ENCODE data around the gene ACER2.
"Not testable (repeated sequence)": the region's sequence is repeated elsewhere in the genome, so short reads cannot be mapped to it uniquely, and the experiment has no call there.

ACER2 gene

DNA sequence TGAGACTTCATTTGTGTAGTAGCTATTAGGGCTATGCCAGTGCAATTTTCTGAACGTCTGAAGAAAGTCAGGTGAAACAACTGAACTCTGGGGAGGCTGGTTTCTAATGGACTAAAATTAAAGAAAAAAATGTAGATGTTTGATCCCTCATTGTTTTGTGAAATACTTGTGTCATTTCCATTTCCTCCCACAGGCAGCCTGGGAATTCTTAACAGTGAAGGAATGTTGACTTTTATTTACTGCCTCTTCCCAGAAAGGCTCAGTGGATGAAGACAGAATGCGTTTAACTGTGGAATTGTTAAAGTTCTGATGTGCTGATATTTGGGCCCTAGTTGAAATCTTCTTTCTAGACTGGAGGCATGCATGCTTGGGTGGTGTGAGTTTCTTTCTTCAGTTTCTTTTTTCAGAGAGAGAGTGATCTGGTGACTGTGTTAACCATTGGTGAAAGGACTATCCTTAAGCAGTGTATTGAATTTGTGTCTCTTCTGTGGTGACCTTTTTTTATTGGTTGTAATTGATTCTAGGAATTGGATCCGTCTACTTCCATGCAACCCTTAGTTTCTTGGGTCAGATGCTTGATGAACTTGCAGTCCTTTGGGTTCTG is 15.5 kb downstream of the ACER2 start:
- no peaks in the 10 kb centered on the region for H3K9me3 Mint-ChIP-seq
- H3K36me3 Mint-ChIP-seq (ENCODE audit: low read depth) = peaks cover 50% of the 10 kb centered on the region
- H3K27me3 Mint-ChIP-seq (ENCODE audit: low read depth, poor library complexity) = peaks cover 10% of the 10 kb centered on the region
- no peak for DNase-seq
- no peak overlapping the region for H3K4me3 Mint-ChIP-seq
- TF ChIP-seq, protein P1, sequence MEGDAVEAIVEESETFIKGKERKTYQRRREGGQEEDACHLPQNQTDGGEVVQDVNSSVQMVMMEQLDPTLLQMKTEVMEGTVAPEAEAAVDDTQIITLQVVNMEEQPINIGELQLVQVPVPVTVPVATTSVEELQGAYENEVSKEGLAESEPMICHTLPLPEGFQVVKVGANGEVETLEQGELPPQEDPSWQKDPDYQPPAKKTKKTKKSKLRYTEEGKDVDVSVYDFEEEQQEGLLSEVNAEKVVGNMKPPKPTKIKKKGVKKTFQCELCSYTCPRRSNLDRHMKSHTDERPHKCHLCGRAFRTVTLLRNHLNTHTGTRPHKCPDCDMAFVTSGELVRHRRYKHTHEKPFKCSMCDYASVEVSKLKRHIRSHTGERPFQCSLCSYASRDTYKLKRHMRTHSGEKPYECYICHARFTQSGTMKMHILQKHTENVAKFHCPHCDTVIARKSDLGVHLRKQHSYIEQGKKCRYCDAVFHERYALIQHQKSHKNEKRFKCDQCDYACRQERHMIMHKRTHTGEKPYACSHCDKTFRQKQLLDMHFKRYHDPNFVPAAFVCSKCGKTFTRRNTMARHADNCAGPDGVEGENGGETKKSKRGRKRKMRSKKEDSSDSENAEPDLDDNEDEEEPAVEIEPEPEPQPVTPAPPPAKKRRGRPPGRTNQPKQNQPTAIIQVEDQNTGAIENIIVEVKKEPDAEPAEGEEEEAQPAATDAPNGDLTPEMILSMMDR (IDR thresholded peaks at IDR 0.05) = no peak
- H3K27ac Mint-ChIP-seq = peak overlapping the region; percentile 86
- H3K4me1 Mint-ChIP-seq = peaks cover 15% of the 10 kb centered on the region

DNA sequence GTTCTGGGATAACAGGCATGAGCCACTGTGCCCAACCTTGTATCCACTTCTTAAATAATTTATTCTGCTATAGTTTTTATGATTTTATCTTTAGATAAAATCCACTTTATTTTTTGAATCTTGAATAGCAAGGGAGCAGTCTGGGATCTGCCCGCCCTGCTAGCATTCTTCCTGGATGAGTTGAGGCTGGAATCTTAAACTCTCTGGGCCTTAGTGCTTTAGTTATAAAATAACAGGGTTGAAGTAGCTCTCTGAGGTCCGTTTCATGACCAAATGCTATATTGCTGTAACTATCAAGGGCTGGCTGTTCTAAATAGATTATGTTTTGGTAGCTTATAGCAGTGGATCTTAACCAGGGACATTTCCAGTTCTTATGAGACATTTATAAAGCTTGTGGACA is 20.8 kb downstream of the ACER2 start:
- H3K4me3 Mint-ChIP-seq = no peak overlapping the region
- peak overlapping the region; percentile 98 for H3K27ac Mint-ChIP-seq
- H3K36me3 Mint-ChIP-seq (ENCODE audit: low read depth) = peaks cover 56% of the 10 kb centered on the region
- peaks cover 4% of the 10 kb centered on the region for H3K27me3 Mint-ChIP-seq (ENCODE audit: low read depth, poor library complexity)
- TF ChIP-seq, protein P1 (IDR thresholded peaks at IDR 0.05) = no peak
- DNase-seq = no peak
- peaks cover 18% of the 10 kb centered on the region for H3K9me3 Mint-ChIP-seq
- H3K4me1 Mint-ChIP-seq = peaks cover 27% of the 10 kb centered on the region

DNA sequence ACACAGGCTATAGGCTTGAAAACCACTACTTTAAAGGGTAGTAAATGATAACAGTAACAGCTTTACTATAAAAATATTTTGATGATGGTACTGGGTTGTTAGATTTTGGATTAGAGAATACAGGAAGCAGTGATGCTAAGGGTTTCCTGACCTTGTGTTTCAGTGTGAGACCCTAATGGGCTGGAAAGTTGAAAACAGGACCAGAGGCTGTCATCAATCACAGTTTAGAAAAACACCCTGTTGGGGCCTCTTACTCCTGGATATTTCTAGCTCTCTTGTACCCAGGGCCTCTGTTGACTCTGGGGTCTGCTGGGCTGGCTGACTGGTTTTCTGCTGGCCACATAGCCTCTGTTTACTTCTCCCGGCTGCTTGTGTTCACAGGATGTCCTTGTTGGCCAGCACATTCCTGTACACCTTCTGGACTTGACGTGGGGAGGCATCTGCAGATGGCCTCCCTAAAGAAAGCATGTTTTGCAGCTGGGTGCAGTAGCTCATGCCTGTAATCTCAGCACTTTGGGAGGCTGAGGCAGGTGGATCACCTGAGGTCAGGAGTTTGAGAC is 21.5 kb downstream of the ACER2 start:
- Mint-ChIP-seq H3K4me3 (peak overlapping the region; percentile 35), H3K27ac (peak overlapping the region; percentile 98), H3K4me1 (peaks cover 25% of the 10 kb centered on the region), H3K9me3 (peaks cover 25% of the 10 kb centered on the region), H3K36me3 (ENCODE audit: low read depth) (peaks cover 56% of the 10 kb centered on the region), H3K27me3 (ENCODE audit: low read depth, poor library complexity) (peaks cover 4% of the 10 kb centered on the region)
- TF ChIP-seq, protein P1 (IDR thresholded peaks at IDR 0.05) = no peak
- no peak for DNase-seq

GRCh38 chr9:19431361-19432171 is 22.8 kb downstream of the ACER2 start:
- peak; percentile 17 for DNase-seq
- Mint-ChIP-seq H3K27ac (peak overlapping the region; percentile 91), H3K4me1 (peaks cover 25% of the 10 kb centered on the region), H3K36me3 (ENCODE audit: low read depth) (peaks cover 53% of the 10 kb centered on the region), H3K9me3 (peaks cover 27% of the 10 kb centered on the region), H3K27me3 (ENCODE audit: low read depth, poor library complexity) (peaks cover 1% of the 10 kb centered on the region), H3K4me3 (peak overlapping the region; percentile 9)
- TF ChIP-seq, protein P1 (IDR thresholded peaks at IDR 0.05) = no peak

GRCh38 chr9:19432473-19432872 is 23.7 kb downstream of the ACER2 start:
- TF ChIP-seq, protein P1 (IDR thresholded peaks at IDR 0.05) = no peak
- no peak for DNase-seq
- peaks cover 27% of the 10 kb centered on the region for H3K9me3 Mint-ChIP-seq
- no peak overlapping the region for H3K4me3 Mint-ChIP-seq
- H3K27me3 Mint-ChIP-seq (ENCODE audit: low read depth, poor library complexity) = peaks cover 2% of the 10 kb centered on the region
- H3K27ac Mint-ChIP-seq = no peak overlapping the region
- H3K36me3 Mint-ChIP-seq (ENCODE audit: low read depth) = peaks cover 55% of the 10 kb centered on the region
- H3K4me1 Mint-ChIP-seq = peaks cover 25% of the 10 kb centered on the region

DNA sequence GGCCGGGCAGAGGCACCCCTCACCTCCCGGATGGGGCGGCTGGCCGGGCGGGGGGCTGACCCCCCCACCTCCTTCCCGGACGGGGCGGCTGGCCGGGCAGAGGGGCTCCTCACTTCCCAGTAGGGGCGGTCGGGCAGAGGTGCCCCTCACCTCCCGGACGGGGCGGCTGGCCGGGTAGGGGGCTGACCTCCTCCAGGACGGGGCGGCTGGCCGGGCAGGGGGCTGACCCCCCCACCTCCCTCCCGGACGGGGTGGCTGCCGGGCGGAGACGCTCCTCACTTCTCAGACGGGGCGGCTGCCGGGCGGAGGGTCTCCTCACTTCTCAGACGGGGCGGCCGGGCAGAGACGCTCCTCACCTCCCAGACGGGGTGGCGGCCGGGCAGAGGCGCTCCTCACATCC is 24.9 kb downstream of the ACER2 start:
- peaks cover 25% of the 10 kb centered on the region for H3K4me1 Mint-ChIP-seq
- H3K27me3 Mint-ChIP-seq (ENCODE audit: low read depth, poor library complexity); DNase-seq; H3K27ac Mint-ChIP-seq; H3K4me3 Mint-ChIP-seq: not testable (repeated sequence)
- peaks cover 27% of the 10 kb centered on the region for H3K9me3 Mint-ChIP-seq
- peaks cover 55% of the 10 kb centered on the region for H3K36me3 Mint-ChIP-seq (ENCODE audit: low read depth)

All from nephron progenitor cell (in vitro differentiated cells).